ENCODE data around the gene CUL4B.
"Not testable (repeated sequence)": the region's sequence is repeated elsewhere in the genome, so short reads cannot be mapped to it uniquely, and the experiment has no call there.

The CUL4B gene

DNA sequence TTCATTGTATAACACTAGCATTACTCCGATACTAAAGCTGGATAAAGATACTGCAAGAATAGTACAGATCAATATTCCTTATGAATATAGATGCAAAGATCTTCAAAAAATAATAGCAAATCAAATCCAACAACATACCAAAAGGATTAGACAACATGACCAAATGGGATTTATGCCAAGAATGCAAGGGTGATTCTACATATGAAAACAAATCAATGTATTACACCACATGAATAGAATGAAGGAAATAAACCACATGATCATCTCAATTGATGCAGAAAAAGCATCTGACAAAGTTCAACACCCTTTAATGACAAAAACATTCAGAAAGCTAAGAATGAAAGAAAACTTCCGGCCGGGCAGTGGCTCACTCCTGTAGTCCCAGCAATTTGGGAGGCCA, 42.8 kb downstream of the CUL4B start:
- DNase-seq, result no peak

DNA sequence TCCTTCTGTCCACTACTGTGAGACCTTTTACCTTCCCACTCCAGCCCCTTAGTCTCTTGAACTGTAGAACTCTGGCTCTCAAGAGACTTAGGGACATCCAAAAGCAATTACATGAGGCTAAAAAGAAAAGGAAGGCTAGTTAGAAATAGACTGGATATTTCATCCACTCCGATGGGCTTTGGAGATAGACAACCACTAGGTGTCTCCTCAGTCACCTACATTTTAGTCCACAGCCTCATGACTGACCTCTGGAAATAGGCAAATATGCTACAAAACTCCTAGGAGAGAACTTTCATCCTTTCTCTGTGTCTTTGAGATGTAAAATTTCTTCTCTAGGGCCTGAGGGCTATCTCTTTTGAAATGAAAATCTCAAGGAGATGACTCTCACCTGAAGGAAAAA, 46.5 kb downstream of the CUL4B start:
- DNase-seq, result no peak

DNA sequence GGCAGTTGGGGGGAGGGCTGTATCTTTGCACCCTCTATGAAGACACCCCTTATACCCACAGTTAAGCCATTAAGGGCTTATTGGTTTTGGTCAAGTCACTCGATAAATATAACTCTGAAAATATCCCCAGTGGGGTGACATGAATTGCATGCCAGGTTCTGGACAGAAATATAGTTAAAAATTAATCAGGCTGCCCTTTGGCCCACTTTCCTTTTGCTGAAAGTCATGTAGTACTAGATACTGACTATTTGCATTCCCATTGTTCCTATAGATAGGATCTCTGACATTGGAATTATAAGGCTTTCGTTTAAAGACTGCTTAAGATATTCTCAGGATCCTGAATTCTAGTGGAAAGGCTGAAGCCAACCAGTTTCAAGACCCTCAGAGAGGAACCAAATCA, 48.1 kb downstream of the CUL4B start:
- DNase-seq, result no peak

DNA sequence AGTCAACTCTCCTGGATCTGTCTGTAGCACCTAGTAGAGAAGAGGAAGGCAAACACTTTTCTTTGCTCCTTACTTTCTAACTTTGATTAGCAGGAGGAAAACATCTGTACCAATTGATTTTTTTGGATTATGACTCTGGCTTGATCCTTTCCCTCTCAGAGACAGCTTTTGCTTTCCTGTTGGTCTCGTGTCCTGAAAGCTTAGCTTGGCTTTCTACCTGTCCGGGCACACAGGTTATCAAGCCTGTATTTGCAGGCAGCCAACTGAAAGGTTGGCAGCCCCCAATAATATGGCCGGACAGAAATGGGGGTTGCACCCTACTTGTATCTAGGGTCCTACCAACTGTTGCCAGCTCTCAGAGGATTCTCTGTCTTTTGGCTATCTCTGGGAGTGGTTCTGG, 48.5 kb downstream of the CUL4B start:
- DNase-seq, result no peak

DNA sequence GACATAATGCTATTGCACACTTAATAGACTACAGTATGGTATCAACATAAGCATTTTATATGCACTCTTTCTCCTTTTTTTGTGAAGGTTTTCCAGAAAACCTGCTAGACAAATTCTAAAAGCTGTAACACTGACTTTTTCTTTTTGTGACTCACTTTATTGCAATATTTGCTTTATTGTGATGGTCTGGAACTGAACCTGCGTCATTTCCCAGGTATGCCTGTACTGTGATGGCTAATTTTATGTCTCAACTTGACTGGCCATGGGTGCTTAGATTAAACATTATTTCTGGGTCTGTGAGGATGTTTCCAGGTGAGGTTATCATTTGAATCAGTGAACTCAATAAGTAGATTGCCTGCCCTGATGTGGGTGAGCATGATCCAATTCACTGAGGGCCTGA, 56.2 kb downstream of the CUL4B start:
- DNase-seq, result no peak

DNA sequence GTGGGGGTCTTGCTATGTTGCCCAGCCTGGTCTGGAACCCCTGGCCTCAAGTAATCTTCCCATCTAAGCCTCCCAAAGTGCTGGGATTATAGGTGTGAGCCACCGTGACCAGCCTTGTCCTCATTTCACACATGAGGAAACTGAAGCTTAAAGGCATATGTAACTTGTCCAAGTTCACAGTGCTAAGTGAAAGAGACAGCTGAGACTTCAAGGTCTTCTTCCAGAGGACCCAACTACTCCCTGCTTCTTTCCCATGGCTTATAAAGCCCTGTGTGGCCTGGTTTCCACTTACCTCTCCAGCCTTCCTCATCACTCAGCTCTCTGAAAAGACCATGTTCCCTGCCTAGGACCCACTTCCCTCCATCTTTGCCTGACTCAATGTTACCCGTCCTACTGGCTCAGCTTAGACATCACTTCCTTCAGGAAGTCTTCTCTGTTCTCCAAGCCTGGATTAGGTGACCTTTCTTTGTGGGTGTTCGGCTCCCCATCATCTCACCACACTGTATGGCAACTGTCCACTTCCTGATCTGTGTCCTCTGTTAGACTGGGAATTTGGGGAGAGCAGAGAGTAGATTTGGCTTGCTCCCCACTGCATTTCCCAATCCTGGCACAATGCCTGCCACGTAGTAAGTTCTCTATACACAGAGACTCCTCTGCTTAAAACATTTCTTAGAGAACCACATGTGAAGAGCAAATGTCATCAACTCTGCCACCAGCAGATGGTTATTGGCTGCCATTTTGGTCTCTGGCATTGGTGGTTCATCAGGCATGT, 61.3 kb downstream of the CUL4B start:
- DNase-seq, result no peak

DNA sequence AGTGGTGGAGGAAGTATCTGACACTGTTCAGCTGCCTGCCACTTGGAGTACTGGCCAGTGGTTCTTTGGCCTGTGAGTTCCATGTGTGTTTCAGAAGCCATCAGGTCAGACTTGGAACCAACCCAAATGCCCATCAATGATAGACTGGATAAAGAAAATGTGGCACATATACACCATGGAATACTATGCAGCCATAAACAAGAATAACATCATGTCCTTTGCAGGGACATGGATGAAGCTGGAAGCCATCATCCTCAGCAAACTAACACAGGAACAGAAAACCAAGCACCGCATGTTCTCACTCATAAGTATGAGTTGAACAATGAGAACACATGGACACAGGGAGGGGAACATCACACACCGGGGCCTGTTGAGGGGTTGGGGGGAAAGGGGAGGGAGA, 70.6 kb downstream of the CUL4B start:
- DNase-seq, result not testable (repeated sequence)

DNA sequence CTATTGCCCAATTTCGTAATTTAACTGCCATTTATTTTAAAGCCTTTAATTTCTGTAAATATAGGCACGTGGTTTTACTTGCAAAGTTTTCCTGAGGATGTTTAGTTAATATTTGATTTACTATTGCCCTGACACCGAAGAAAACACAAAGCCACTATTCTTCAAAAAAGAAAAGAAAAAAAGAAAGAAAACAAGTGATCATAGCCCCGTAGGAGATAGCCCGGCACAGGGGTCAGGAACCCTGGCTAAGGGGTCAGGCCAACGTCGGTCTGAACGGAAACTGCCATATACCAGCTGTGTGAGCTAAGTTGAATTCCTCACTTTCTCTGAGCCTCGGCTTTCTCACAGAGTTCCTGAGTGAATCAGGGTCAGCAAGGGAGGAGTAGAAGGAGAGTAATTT, 74.0 kb downstream of the CUL4B start:
- no peak for DNase-seq

DNA sequence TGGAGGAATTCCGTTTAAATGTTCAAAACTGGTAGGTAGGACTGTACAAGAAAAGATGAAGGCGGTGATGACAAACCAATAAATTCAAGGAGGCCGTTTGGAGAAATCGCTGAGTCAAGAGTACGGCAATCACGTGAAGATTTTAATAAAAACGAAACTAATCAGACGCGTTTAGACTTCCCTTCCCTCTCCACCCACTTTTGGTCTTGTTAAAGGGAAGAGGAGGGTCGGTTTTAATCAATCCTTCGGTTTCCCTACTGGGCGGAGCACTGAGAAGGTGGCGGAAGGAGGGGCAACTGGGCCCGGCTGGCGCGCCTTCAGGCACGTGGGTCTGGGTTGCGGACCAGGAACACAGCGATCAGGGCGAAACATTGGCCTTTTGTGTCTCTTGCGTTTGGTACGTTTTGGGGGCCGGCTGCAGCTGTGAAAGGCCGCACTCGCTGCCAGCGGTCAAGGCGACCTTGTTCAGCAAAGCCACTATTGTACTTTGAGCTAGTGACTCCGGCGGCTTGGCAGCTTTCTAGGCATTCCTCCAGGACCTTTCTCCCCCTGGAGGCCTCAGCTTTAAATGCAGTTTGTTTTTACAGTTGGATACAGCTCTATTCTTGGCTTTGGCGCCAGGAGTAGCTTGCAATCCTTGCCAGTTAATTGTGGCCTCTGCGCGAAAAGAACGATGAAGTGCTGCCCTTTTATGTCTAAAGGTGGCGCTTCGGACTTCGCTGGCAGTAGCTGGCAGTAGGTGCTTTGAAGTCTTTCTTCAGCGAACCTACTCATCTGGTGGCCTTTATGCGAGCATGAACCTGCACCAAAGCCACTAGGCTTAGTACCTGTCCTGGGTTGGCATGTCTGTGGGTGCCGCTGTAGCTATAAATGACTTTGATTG, 74.9 kb downstream of the CUL4B start:
- peak; percentile 84 for DNase-seq

DNA sequence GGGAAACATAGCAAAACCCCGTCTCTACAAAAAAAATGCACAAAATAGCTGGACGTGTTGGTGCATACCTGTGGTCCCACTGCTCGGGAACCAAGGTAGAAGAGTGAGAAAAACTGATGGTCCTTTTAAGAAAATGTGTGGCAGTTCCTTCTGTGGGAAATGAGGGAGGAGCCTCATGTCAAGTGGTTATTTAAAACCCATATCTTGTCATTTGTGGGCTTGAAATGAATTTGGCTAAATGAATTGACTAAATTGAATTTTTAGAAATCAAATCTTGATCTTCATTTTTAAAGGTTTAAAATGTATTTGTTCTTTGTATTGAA, 75.5 kb downstream of the CUL4B start:
- no peak for DNase-seq

DNA sequence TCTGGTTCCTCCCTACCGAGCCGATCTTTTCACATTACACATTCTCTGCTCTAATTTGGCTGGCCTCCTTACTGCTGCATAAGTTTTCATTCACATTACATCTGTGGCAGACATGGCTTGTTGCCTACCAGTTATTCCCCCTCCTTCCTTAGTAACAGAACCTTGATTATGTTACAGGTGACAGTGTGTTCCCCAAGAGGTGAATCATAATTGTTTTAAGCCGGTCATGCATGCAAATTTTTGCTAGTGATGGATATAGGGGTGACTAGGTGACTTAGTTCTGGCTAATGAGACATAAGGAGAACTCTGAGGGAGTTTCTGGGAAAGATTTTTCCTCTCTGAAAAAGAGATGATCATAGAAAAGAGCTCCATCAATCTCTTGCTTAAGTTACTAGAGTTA, 83.3 kb downstream of the CUL4B start:
- DNase-seq, result no peak

DNA sequence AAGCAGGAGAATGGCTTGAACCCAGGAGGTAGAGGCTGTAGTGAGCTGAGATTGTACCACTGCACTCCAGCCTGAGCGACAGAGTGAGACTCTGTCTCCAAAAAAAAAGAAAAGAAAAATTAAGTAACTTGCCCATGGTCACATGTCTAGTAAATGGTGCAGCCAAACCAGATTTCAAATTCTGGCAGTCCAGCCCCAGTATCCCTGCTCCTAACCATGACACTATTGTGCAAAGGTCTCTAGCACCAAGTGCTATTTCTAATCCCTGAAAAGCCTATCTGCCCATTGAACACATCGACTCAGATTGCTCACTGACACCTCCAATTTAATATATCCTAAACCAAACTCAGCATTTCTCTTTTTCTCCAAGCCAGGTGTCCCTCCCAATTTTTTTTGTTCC, 84.0 kb downstream of the CUL4B start:
- DNase-seq, result no peak

DNA sequence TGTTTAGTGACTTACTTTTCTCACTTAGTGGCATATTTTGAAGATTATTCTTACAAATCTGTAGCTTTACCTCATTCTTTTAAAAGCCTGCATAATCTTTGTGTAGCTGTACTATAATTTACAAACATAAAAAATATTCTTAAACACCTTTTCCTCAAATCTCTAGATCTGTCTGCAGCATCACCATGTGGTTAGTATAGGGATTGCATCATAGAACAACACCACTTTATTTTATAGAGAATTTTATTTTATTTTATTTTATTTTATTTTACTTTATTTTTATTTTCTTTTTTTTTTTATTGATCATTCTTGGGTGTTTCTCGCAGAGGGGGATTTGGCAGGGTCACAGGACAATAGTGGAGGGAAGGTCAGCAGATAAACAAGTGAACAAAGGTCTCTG, 85.3 kb downstream of the CUL4B start:
- DNase-seq, result not testable (repeated sequence)
